ENCODE data around the gene SCOC. TPM values are rescaled to one million over a fixed set of nuclear protein-coding genes. Genes with fewer than 3 reads are reported as not detected.

Gene SCOC
- total RNA-seq, 1 experiment from 2014 or later: 44.2 TPM

- POLR2A ChIA-PET (ENCODE audit: low non-redundant PET): interaction anchor here (0.5 to 0.6 kb wide), 2 partner anchors 502 to 940 kb away, joined by 3 to 4 read pairs; no protein-coding TSS in a partner anchor
Observed at GRCh38 chr4:140351093-140352075, 22.1 kb upstream of the SCOC start.

GRCh38 chr4:140353786-140354185 is 19.7 kb upstream of the SCOC start:
- peaks cover 18% of the 10 kb centered on the region for H3K27me3 ChIP-seq (replicated peaks; ENCODE audit: insufficient read depth, low read depth, low read length, poor library complexity)
- ChIA-PET CTCF (interaction anchor here (0.5 kb wide), 1 partner anchor 429 kb away, joined by 3 read pairs; no protein-coding TSS in a partner anchor), POLR2A (ENCODE audit: low non-redundant PET) (interaction anchor here (0.7 kb wide), 1 partner anchor 256 kb away, joined by 6 read pairs; no protein-coding TSS in a partner anchor)
- H3K36me3 ChIP-seq (ENCODE audit: insufficient read depth, low read length, poor library complexity, severe bottlenecking): no peaks in the 10 kb centered on the region
- intact Hi-C loops (cut with micrococcal nuclease; ENCODE audit: unreplicated experiment): loop anchor here (10.0 kb wide), 1 partner anchor 619 kb away; no protein-coding TSS in a partner anchor
- H3K4me1 ChIP-seq (ENCODE audit: insufficient read depth, low read length, poor library complexity, severe bottlenecking): no peaks in the 10 kb centered on the region
- no TSS peak for BruUV-seq (replicated peaks)
- DNase-seq (ENCODE audit: low spot score): no peak
- no peak overlapping the region for H3K27ac ChIP-seq (ENCODE audit: low read depth, low read length, poor library complexity, severe bottlenecking)
- TF ChIP-seq CTCF (conservative IDR thresholded peaks at IDR 0.05; ENCODE audit: low read depth, low read length): no peak
- no peak for TF ChIP-seq EZH2 (IDR thresholded peaks at IDR 0.05; ENCODE audit: borderline replicate concordance, low read depth, low read length, poor library complexity, severe bottlenecking)
- no peak overlapping the region for H3K4me3 ChIP-seq (ENCODE audit: low read depth, low read length, poor library complexity, severe bottlenecking)
- H3K9me3 ChIP-seq (ENCODE audit: low read depth, low read length, poor library complexity, severe bottlenecking): no peaks in the 10 kb centered on the region

More at GRCh38 chr4:140351093-140352075, 22.1 kb upstream of the SCOC start:
- TF ChIP-seq CTCF (conservative IDR thresholded peaks at IDR 0.05; ENCODE audit: low read depth, low read length) (no peak), EZH2 (IDR thresholded peaks at IDR 0.05; ENCODE audit: borderline replicate concordance, low read depth, low read length, poor library complexity, severe bottlenecking) (no peak)
- H3K36me3 ChIP-seq (ENCODE audit: insufficient read depth, low read length, poor library complexity, severe bottlenecking): no peaks in the 10 kb centered on the region
- H3K4me3 ChIP-seq (ENCODE audit: low read depth, low read length, poor library complexity, severe bottlenecking): no peak overlapping the region
- no peak overlapping the region for H3K27ac ChIP-seq (ENCODE audit: low read depth, low read length, poor library complexity, severe bottlenecking)
- H3K9me3 ChIP-seq (ENCODE audit: low read depth, low read length, poor library complexity, severe bottlenecking): no peaks in the 10 kb centered on the region
- peaks cover 4% of the 10 kb centered on the region for H3K27me3 ChIP-seq (replicated peaks; ENCODE audit: insufficient read depth, low read depth, low read length, poor library complexity)
- CTCF ChIA-PET: interaction anchor here (1.9 kb wide), 1 partner anchor 9 kb away, joined by 8 read pairs; no protein-coding TSS in a partner anchor
- BruUV-seq (replicated peaks): no TSS peak
- H3K4me1 ChIP-seq (ENCODE audit: insufficient read depth, low read length, poor library complexity, severe bottlenecking): no peaks in the 10 kb centered on the region
- DNase-seq (ENCODE audit: low spot score): no peak
- intact Hi-C loops (cut with micrococcal nuclease; ENCODE audit: unreplicated experiment): loop anchor here (10.0 kb wide), 1 partner anchor 617 kb away; no protein-coding TSS in a partner anchor

- TF ChIP-seq CTCF (conservative IDR thresholded peaks at IDR 0.05; ENCODE audit: low read depth, low read length): no peak
- TF ChIP-seq EZH2 (IDR thresholded peaks at IDR 0.05; ENCODE audit: borderline replicate concordance, low read depth, low read length, poor library complexity, severe bottlenecking): no peak
- ChIA-PET POLR2A (ENCODE audit: low non-redundant PET) (no interaction called here), CTCF (no interaction called here)
- no peak overlapping the region for H3K4me3 ChIP-seq (ENCODE audit: low read depth, low read length, poor library complexity, severe bottlenecking)
- H3K27ac ChIP-seq (ENCODE audit: low read depth, low read length, poor library complexity, severe bottlenecking): no peak overlapping the region
- no peaks in the 10 kb centered on the region for H3K9me3 ChIP-seq (ENCODE audit: low read depth, low read length, poor library complexity, severe bottlenecking)
- intact Hi-C loops (cut with micrococcal nuclease; ENCODE audit: unreplicated experiment): loop anchor here (10.0 kb wide), 1 partner anchor 620 kb away; no protein-coding TSS in a partner anchor
- no peaks in the 10 kb centered on the region for H3K36me3 ChIP-seq (ENCODE audit: insufficient read depth, low read length, poor library complexity, severe bottlenecking)
- no peaks in the 10 kb centered on the region for H3K4me1 ChIP-seq (ENCODE audit: insufficient read depth, low read length, poor library complexity, severe bottlenecking)
- DNase-seq (ENCODE audit: low spot score): no peak
- peaks cover 18% of the 10 kb centered on the region for H3K27me3 ChIP-seq (replicated peaks; ENCODE audit: insufficient read depth, low read depth, low read length, poor library complexity)
- BruUV-seq (replicated peaks): no TSS peak
Observed at GRCh38 chr4:140355288-140355687, 18.2 kb upstream of the SCOC start.
